HEK293T (cell line): ENCODE measurements around the gene GRAMD1B.

ENCODE experiments used
- CTCF ChIA-PET: fragments of 350-600 bp; formaldehyde crosslinking; extraction: SDS; loops from one replicate; lab custom pipeline; 2021; ENCODE audit warnings: antibody characterized with exemption, inconsistent platforms; lab: Yijun Ruan, JAX
- POLR2A ChIA-PET: fragments of 350-600 bp; formaldehyde crosslinking; extraction: SDS; loops from one replicate; lab custom pipeline; 2020; ENCODE audit warnings: antibody characterized with exemption, inconsistent platforms; lab: Yijun Ruan, JAX
- DNase-seq: peaks from one replicate; pipeline ENCODE4 v3.0.0; 2012; ENCODE audit warnings: mixed read lengths; ENCODE audit errors: extremely low spot score
- ARNT ChIP-seq: fragments of 450-650 bp; IDR thresholded peaks from 2 replicates; pipeline ENCODE4 v1.6.1; 2017; ENCODE audit warnings: mild to moderate bottlenecking
- BHLHE40 ChIP-seq: fragments of 450-650 bp; IDR thresholded peaks from 2 replicates; pipeline ENCODE4 v1.6.1; 2016; ENCODE audit warnings: mild to moderate bottlenecking, moderate library complexity, borderline replicate concordance
- CTBP1 ChIP-seq: fragments of 450-650 bp; IDR thresholded peaks from 2 replicates; pipeline ENCODE4 v1.6.1; 2016; ENCODE audit warnings: borderline replicate concordance
- ELF4 ChIP-seq: fragments of 450-650 bp; IDR thresholded peaks from 2 replicates; pipeline ENCODE4 v1.6.1; 2017; ENCODE audit warnings: antibody characterized with exemption
- FOXA1 ChIP-seq: fragments of 450-650 bp; IDR thresholded peaks from 2 replicates; pipeline ENCODE4 v1.6.1; 2016; ENCODE audit warnings: mild to moderate bottlenecking
- FOXK2 ChIP-seq: fragments of 450-650 bp; IDR thresholded peaks from 2 replicates; pipeline ENCODE4 v1.6.1; 2016; ENCODE audit warnings: mild to moderate bottlenecking
- FOXM1 ChIP-seq: fragments of 450-650 bp; IDR thresholded peaks from 2 replicates; pipeline ENCODE4 v1.6.1; 2017; ENCODE audit warnings: mild to moderate bottlenecking, borderline replicate concordance
- HDGF ChIP-seq: fragments of 450-650 bp; IDR thresholded peaks from 2 replicates; pipeline ENCODE4 v1.6.1; 2017; ENCODE audit warnings: antibody characterized with exemption, borderline replicate concordance
- L3MBTL2 ChIP-seq: fragments of 450-650 bp; conservative IDR thresholded peaks from 2 replicates; pipeline ENCODE4 v1.6.1; 2016; ENCODE audit warnings: mild to moderate bottlenecking
- LEF1 ChIP-seq: fragments of 450-650 bp; IDR thresholded peaks from 2 replicates; pipeline ENCODE4 v1.6.1; 2017; ENCODE audit warnings: mild to moderate bottlenecking, borderline replicate concordance
- NFRKB ChIP-seq: fragments of 450-650 bp; IDR thresholded peaks from 2 replicates; pipeline ENCODE4 v1.6.1; 2016; ENCODE audit warnings: mild to moderate bottlenecking, moderate library complexity
- PKNOX1 ChIP-seq: fragments of 450-650 bp; IDR thresholded peaks from 2 replicates; pipeline ENCODE4 v1.6.1; 2016
- SP1 ChIP-seq: fragments of 450-650 bp; IDR thresholded peaks from 2 replicates; pipeline ENCODE4 v1.6.1; 2017
- SUZ12 ChIP-seq: fragments of 450-650 bp; IDR thresholded peaks from 2 replicates; pipeline ENCODE4 v1.6.1; 2016; ENCODE audit warnings: mild to moderate bottlenecking
- TARDBP ChIP-seq: fragments of 450-650 bp; IDR thresholded peaks from 2 replicates; pipeline ENCODE4 v1.6.1; 2016
- ZNF384 ChIP-seq: fragments of 450-650 bp; IDR thresholded peaks from 2 replicates; pipeline ENCODE4 v1.6.1; 2016

Gene GRAMD1B

GRCh38 chr11:123438131-123438627 is 8.1 kb downstream of the GRAMD1B start:
- no peak for TF ChIP-seq FOXK2
- no peak for TF ChIP-seq ARNT
- TF ChIP-seq L3MBTL2 = no peak
- no peak for TF ChIP-seq SP1
- no peak for TF ChIP-seq FOXM1
- no peak for TF ChIP-seq CTBP1
- TF ChIP-seq NFRKB = no peak
- no peak for TF ChIP-seq PKNOX1
- no peak for TF ChIP-seq TARDBP
- TF ChIP-seq ELF4 = no peak
- TF ChIP-seq BHLHE40 = no peak
- TF ChIP-seq ZNF384 = no peak
- TF ChIP-seq HDGF = no peak
- no peak for TF ChIP-seq FOXA1
- TF ChIP-seq LEF1 = no peak
- no peak for TF ChIP-seq SUZ12
- ChIA-PET CTCF (interaction anchor here (0.6 kb wide), 1 partner anchor 27 kb away, joined by 3 read pairs; no protein-coding TSS in a partner anchor), POLR2A (no interaction called here)
- DNase-seq = no peak

GRCh38 chr11:123439616-123440015 is 9.5 kb downstream of the GRAMD1B start:
- no peak for DNase-seq
- TF ChIP-seq FOXA1 (no peak), ELF4 (no peak), SUZ12 (no peak), TARDBP (no peak), HDGF (no peak), NFRKB (no peak), BHLHE40 (no peak), ZNF384 (no peak), FOXM1 (no peak), SP1 (no peak), LEF1 (no peak), CTBP1 (no peak), L3MBTL2 (no peak), ARNT (no peak), FOXK2 (no peak), PKNOX1 (no peak)
- ChIA-PET CTCF (interaction anchor here (1.4 kb wide), 1 partner anchor 32 kb away, joined by 4 read pairs; no protein-coding TSS in a partner anchor), POLR2A (no interaction called here)

GRCh38 chr11:123441161-123441560 is 11.1 kb downstream of the GRAMD1B start:
- TF ChIP-seq LEF1 (no peak), L3MBTL2 (no peak), ZNF384 (no peak), NFRKB (no peak), SUZ12 (no peak), FOXA1 (no peak), SP1 (no peak), FOXK2 (no peak), ELF4 (no peak), BHLHE40 (no peak), TARDBP (no peak), CTBP1 (no peak), HDGF (no peak), FOXM1 (no peak), ARNT (no peak), PKNOX1 (no peak)
- ChIA-PET CTCF (no interaction called here), POLR2A (no interaction called here)
- no peak for DNase-seq

GRCh38 chr11:123443851-123444623 is 14.0 kb downstream of the GRAMD1B start:
- ChIA-PET CTCF (interaction anchor here (1.1 kb wide), 1 partner anchor 10 kb away, joined by 3 read pairs; no protein-coding TSS in a partner anchor), POLR2A (no interaction called here)
- no peak for DNase-seq
- TF ChIP-seq FOXA1 = no peak
- TF ChIP-seq BHLHE40 = no peak
- no peak for TF ChIP-seq HDGF
- no peak for TF ChIP-seq FOXM1
- no peak for TF ChIP-seq CTBP1
- TF ChIP-seq TARDBP = no peak
- no peak for TF ChIP-seq ZNF384
- TF ChIP-seq LEF1 = no peak
- no peak for TF ChIP-seq L3MBTL2
- no peak for TF ChIP-seq ELF4
- TF ChIP-seq SUZ12 = no peak
- no peak for TF ChIP-seq ARNT
- TF ChIP-seq FOXK2 = no peak
- TF ChIP-seq SP1 = no peak
- TF ChIP-seq PKNOX1 = no peak
- no peak for TF ChIP-seq NFRKB

- TF ChIP-seq ARNT (no peak), ZNF384 (no peak), NFRKB (no peak), CTBP1 (no peak), ELF4 (no peak), SUZ12 (no peak), LEF1 (no peak), FOXM1 (no peak), PKNOX1 (no peak), FOXK2 (no peak), BHLHE40 (no peak), TARDBP (no peak), L3MBTL2 (no peak)
- DNase-seq = no peak
- ChIA-PET POLR2A (no interaction called here), CTCF (interaction anchor here (0.7 kb wide), 1 partner anchor 14 kb away, joined by 3 read pairs; no protein-coding TSS in a partner anchor)
Measured at GRCh38 chr11:123448823-123449222, 18.8 kb downstream of the GRAMD1B start.
